Upper lobe of left lung (tissue), 4 donors: ENCODE measurements around the gene TK2.
"Not testable (repeated sequence)": the region's sequence is repeated elsewhere in the genome, so short reads cannot be mapped to it uniquely, and the experiment has no call there.

Experiments used
- CTCF ChIP-seq, 6 experiments: fragments of 450-650 bp in 4 of 6; fragments of 200-600 bp in 2 of 6; sonication (generic) in 2 of 6; IDR thresholded peaks; one replicate each; pipeline ENCODE4 v1.5.1; 2016 to 2019; ENCODE audit warnings: antibody characterized with exemption in 6 of 6
- EP300 ChIP-seq, 4 donors: sonication (generic); formaldehyde crosslinking; IDR thresholded peaks; one replicate each; pipeline ENCODE4 v1.5.1; 2017; ENCODE audit warnings: antibody characterized with exemption in 4 of 4, control low read depth in 2 of 4
- POLR2A ChIP-seq, 4 donors: fragments of 450-650 bp; IDR thresholded peaks; one replicate each; pipeline ENCODE4 v1.5.1; 2016 to 2017; ENCODE audit warnings: antibody characterized with exemption in 4 of 4, mild to moderate bottlenecking in 2 of 4
- POLR2AphosphoS5 ChIP-seq, 2 donors: sonication (generic); formaldehyde crosslinking; IDR thresholded peaks; one replicate each; pipeline ENCODE4 v1.5.1; 2017; ENCODE audit warnings: antibody characterized with exemption in 2 of 2

- TF ChIP-seq POLR2AphosphoS5, CTCF, POLR2A, EP300 (IDR thresholded peaks at IDR 0.05): not testable (repeated sequence)
These were observed 48.4 kb downstream of the TK2 start for GRCh38 chr16:66501563-66501962.
